AG04450 (cell line): ENCODE measurements around the gene SMIM34. TPM values are rescaled to one million over a fixed set of nuclear protein-coding genes. Genes with fewer than 3 reads are reported as not detected.
"Not testable (repeated sequence)": the region's sequence is repeated elsewhere in the genome, so short reads cannot be mapped to it uniquely, and the experiment has no call there.

Experiments
- CTCF ChIA-PET: fragments of 300-600, 350-600 bp; formaldehyde crosslinking; extraction: SDS; loops from one replicate; lab custom pipeline; 2022; ENCODE audit warnings: antibody characterized with exemption, inconsistent platforms; lab: Charles Lee
- POLR2A ChIA-PET: fragments of 350-600 bp; formaldehyde crosslinking; extraction: SDS; loops from one replicate; lab custom pipeline; 2021; ENCODE audit warnings: antibody characterized with exemption, inconsistent platforms; lab: Yijun Ruan, JAX
- DNase-seq: peaks from one replicate; pipeline ENCODE4 v3.0.0-alpha.2; 2011; ENCODE audit warnings: low read depth, low spot score
- H3K27ac ChIP-seq: one replicate; pipeline ENCODE4 v1.5.1; 2012; ENCODE audit warnings: low read depth, low read length, control low read depth
- H3K27me3 ChIP-seq: one replicate; pipeline ENCODE4 v1.6.0; 2012; ENCODE audit warnings: low read length; ENCODE audit not compliant: control insufficient read depth, insufficient read depth
- H3K4me3 ChIP-seq: 2 replicates; pipeline ENCODE4 v1.5.1; 2011; ENCODE audit warnings: mild to moderate bottlenecking, low read depth, low read length, control low read depth
- H3K9me3 ChIP-seq: 2 replicates; pipeline ENCODE4 v1.5.1; 2012; ENCODE audit warnings: low read length; ENCODE audit not compliant: control insufficient read depth, insufficient read depth
- polyA plus RNA-seq: library from polyadenylated mRNA; depleted of rRNA; stranded (reverse); fragments of >200 nt; gene quantifications from 2 replicates; pipeline ENCODE4 v1.2.3, GENCODE V29; 2011

SMIM34 gene
- polyA plus RNA-seq, 1 experiment = not detected

GRCh38 chr21:34407294-34407693, 16.5 kb downstream of the SMIM34 start:
- POLR2A ChIA-PET, CTCF ChIA-PET, DNase-seq, H3K4me3 ChIP-seq, H3K27ac ChIP-seq, H3K9me3 ChIP-seq, H3K27me3 ChIP-seq: not testable (repeated sequence)

GRCh38 chr21:34406676-34407075, 17.1 kb downstream of the SMIM34 start:
- CTCF ChIA-PET, POLR2A ChIA-PET: not testable (repeated sequence)

GRCh38 chr21:34406102-34406501, 17.6 kb downstream of the SMIM34 start:
- H3K27me3 ChIP-seq, H3K4me3 ChIP-seq, H3K27ac ChIP-seq, H3K9me3 ChIP-seq, CTCF ChIA-PET, DNase-seq, POLR2A ChIA-PET: not testable (repeated sequence)

More at GRCh38 chr21:34406676-34407075, 17.1 kb downstream of the SMIM34 start:
- not testable (repeated sequence) for H3K4me3 ChIP-seq, H3K27me3 ChIP-seq, DNase-seq, H3K9me3 ChIP-seq, H3K27ac ChIP-seq

- POLR2A ChIA-PET, H3K27me3 ChIP-seq, H3K9me3 ChIP-seq, CTCF ChIA-PET, H3K27ac ChIP-seq, DNase-seq, H3K4me3 ChIP-seq: not testable (repeated sequence)
Measured at GRCh38 chr21:34405686-34406085, 18.1 kb downstream of the SMIM34 start.

- CTCF ChIA-PET, H3K27me3 ChIP-seq, POLR2A ChIA-PET, H3K9me3 ChIP-seq, H3K4me3 ChIP-seq, DNase-seq, H3K27ac ChIP-seq: not testable (repeated sequence)
Measured at GRCh38 chr21:34404742-34405141, 19.0 kb downstream of the SMIM34 start.

GRCh38 chr21:34400522-34400921, 23.2 kb downstream of the SMIM34 start:
- H3K27ac ChIP-seq, H3K4me3 ChIP-seq, CTCF ChIA-PET, POLR2A ChIA-PET, H3K27me3 ChIP-seq, DNase-seq, H3K9me3 ChIP-seq: not testable (repeated sequence)

- DNase-seq, POLR2A ChIA-PET, H3K27me3 ChIP-seq, H3K27ac ChIP-seq, H3K9me3 ChIP-seq, H3K4me3 ChIP-seq, CTCF ChIA-PET: not testable (repeated sequence)
Measured at GRCh38 chr21:34383724-34384415, 39.9 kb downstream of the SMIM34 start.

GRCh38 chr21:34383138-34383537, 40.6 kb downstream of the SMIM34 start:
- H3K27me3 ChIP-seq, POLR2A ChIA-PET, H3K27ac ChIP-seq, H3K9me3 ChIP-seq, H3K4me3 ChIP-seq, CTCF ChIA-PET, DNase-seq: not testable (repeated sequence)

GRCh38 chr21:34375619-34375972, 48.2 kb downstream of the SMIM34 start:
- H3K27ac ChIP-seq, H3K4me3 ChIP-seq, CTCF ChIA-PET, POLR2A ChIA-PET, H3K27me3 ChIP-seq, H3K9me3 ChIP-seq, DNase-seq: not testable (repeated sequence)

GRCh38 chr21:34374940-34375618, 48.7 kb downstream of the SMIM34 start, which contains the start of gene SMIM11:
Gene SMIM11 (plus strand): TSS chr21:34375507. CDS start chr21:34379505, 3,998 bp downstream.
- H3K4me3 ChIP-seq, H3K27ac ChIP-seq, POLR2A ChIA-PET, CTCF ChIA-PET, H3K27me3 ChIP-seq, H3K9me3 ChIP-seq, DNase-seq: not testable (repeated sequence)

- H3K27me3 ChIP-seq, CTCF ChIA-PET, DNase-seq, H3K9me3 ChIP-seq, POLR2A ChIA-PET, H3K4me3 ChIP-seq, H3K27ac ChIP-seq: not testable (repeated sequence)
Measured at GRCh38 chr21:34374462-34374861, 49.3 kb downstream of the SMIM34 start.
